ENCODE measurements around the gene GIMAP7.

GIMAP7 gene

GRCh38 chr7:150568714-150569113 lies 54.0 kb downstream of the GIMAP7 start:
- no peak for TF ChIP-seq CTCF (IDR thresholded peaks at IDR 0.05; ENCODE audit: control insufficient read depth, extremely low read depth, insufficient read depth)
- DNase-seq (ENCODE audit: low read depth): no peak
- H3K4me3 ChIP-seq (ENCODE audit: low read depth, low read length): no peak overlapping the region

- DNase-seq (ENCODE audit: low read depth): no peak
- no peak overlapping the region for H3K4me3 ChIP-seq (ENCODE audit: low read depth, low read length)
- TF ChIP-seq CTCF (IDR thresholded peaks at IDR 0.05; ENCODE audit: control insufficient read depth, extremely low read depth, insufficient read depth): no peak
Measured at GRCh38 chr7:150569245-150569955, 54.7 kb downstream of the GIMAP7 start.
